ENCODE measurements around the gene SIK1. TPM values are rescaled to one million over a fixed set of nuclear protein-coding genes. Genes with fewer than 3 reads are reported as not detected.
A peak's percentile ranks its signal among the peaks of the same experiment; 100 is the strongest.

The SIK1 gene
- total and polyA plus RNA-seq, 2 experiments from 2014 or later: 0.44 to 0.48 TPM

- Histone ChIP-seq H3K36me3 (no peaks in the 10 kb centered on the region), H3K27me3 (no peaks in the 10 kb centered on the region), H3K9me3 (ENCODE audit: low read depth) (no peaks in the 10 kb centered on the region), H3K4me3 (no peak overlapping the region), H3K27ac (no peak overlapping the region), H3K4me1 (ENCODE audit: low read depth) (peaks cover 11% of the 10 kb centered on the region)
- no peak for DNase-seq (ENCODE audit: low read depth in 1 of 2, low spot score in 1 of 2)
- TF ChIP-seq, protein P1, sequence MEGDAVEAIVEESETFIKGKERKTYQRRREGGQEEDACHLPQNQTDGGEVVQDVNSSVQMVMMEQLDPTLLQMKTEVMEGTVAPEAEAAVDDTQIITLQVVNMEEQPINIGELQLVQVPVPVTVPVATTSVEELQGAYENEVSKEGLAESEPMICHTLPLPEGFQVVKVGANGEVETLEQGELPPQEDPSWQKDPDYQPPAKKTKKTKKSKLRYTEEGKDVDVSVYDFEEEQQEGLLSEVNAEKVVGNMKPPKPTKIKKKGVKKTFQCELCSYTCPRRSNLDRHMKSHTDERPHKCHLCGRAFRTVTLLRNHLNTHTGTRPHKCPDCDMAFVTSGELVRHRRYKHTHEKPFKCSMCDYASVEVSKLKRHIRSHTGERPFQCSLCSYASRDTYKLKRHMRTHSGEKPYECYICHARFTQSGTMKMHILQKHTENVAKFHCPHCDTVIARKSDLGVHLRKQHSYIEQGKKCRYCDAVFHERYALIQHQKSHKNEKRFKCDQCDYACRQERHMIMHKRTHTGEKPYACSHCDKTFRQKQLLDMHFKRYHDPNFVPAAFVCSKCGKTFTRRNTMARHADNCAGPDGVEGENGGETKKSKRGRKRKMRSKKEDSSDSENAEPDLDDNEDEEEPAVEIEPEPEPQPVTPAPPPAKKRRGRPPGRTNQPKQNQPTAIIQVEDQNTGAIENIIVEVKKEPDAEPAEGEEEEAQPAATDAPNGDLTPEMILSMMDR (IDR thresholded peaks at IDR 0.05; ENCODE audit: low read depth, low read length): no peak
These were observed 55.9 kb downstream of the SIK1 start for GRCh38 chr21:43370888-43371570.

GRCh38 chr21:43370091-43370658, 56.8 kb downstream of the SIK1 start:
- TF ChIP-seq, protein P1 (IDR thresholded peaks at IDR 0.05; ENCODE audit: low read depth, low read length): no peak
- no peaks in the 10 kb centered on the region for H3K27me3 ChIP-seq
- no peaks in the 10 kb centered on the region for H3K36me3 ChIP-seq
- H3K9me3 ChIP-seq (ENCODE audit: low read depth): no peaks in the 10 kb centered on the region
- no peak overlapping the region for H3K4me3 ChIP-seq
- H3K4me1 ChIP-seq (ENCODE audit: low read depth): peaks cover 14% of the 10 kb centered on the region
- DNase-seq (ENCODE audit: low read depth in 1 of 2, low spot score in 1 of 2): peak in 1 of 2 donors; percentile 7
- H3K27ac ChIP-seq: no peak overlapping the region

GRCh38 chr21:43369596-43370090, 57.3 kb downstream of the SIK1 start:
- H3K9me3 ChIP-seq (ENCODE audit: low read depth): no peaks in the 10 kb centered on the region
- H3K27ac ChIP-seq: no peak overlapping the region
- H3K4me3 ChIP-seq: no peak overlapping the region
- H3K36me3 ChIP-seq: no peaks in the 10 kb centered on the region
- peaks cover 18% of the 10 kb centered on the region for H3K4me1 ChIP-seq (ENCODE audit: low read depth)
- TF ChIP-seq, protein P1 (IDR thresholded peaks at IDR 0.05; ENCODE audit: low read depth, low read length): no peak
- H3K27me3 ChIP-seq: no peaks in the 10 kb centered on the region
- no peak for DNase-seq (ENCODE audit: low read depth in 1 of 2, low spot score in 1 of 2)

DNA sequence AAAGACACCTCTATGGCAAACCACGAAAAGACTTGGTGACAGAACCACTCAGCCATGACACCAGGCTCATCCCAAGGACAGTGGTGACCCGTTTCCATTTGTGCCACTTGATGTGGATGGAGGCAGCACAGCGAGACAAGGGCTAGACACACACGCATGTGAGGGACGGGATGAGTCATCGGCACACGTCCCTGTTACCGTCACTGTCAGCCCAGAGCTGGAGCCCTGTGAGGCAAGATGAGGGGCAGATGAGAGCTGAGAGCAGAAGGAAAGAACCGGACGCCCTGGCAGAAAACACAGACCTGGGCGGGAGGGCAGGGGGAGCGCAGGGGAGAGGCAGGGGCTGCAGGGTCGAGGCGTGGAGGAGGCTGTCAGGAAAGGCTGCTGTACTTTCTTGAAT, 57.8 kb downstream of the SIK1 start:
- DNase-seq (ENCODE audit: low read depth in 1 of 2, low spot score in 1 of 2): peak in 1 of 2 donors; percentile 35
- TF ChIP-seq, protein P1 (IDR thresholded peaks at IDR 0.05; ENCODE audit: low read depth, low read length): no peak
- H3K4me3 ChIP-seq: no peak overlapping the region
- peaks cover 18% of the 10 kb centered on the region for H3K4me1 ChIP-seq (ENCODE audit: low read depth)
- no peak overlapping the region for H3K27ac ChIP-seq
- H3K36me3 ChIP-seq: no peaks in the 10 kb centered on the region
- no peaks in the 10 kb centered on the region for H3K9me3 ChIP-seq (ENCODE audit: low read depth)
- H3K27me3 ChIP-seq: no peaks in the 10 kb centered on the region

DNA sequence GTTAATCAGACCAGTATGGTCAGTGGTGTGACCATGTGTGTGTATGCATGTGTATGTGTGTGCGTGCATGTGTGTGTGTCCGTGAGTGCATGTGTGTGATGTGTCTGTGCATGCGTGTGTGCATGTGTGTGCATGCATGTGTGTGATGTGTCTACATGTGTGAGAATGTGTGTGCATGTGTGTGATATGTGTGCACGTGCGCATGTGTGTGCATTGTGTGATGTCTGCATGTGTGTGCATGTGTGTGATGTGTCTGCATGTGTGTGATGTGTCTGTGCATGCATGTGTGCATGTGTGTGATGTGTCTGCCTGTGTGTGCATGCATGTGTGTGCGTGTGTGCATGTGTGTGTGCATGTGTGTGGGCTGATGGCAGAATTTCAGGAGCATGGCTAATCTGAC, 58.2 kb downstream of the SIK1 start:
- no peaks in the 10 kb centered on the region for H3K9me3 ChIP-seq (ENCODE audit: low read depth)
- peaks cover 18% of the 10 kb centered on the region for H3K4me1 ChIP-seq (ENCODE audit: low read depth)
- no peaks in the 10 kb centered on the region for H3K27me3 ChIP-seq
- H3K4me3 ChIP-seq: no peak overlapping the region
- no peak overlapping the region for H3K27ac ChIP-seq
- TF ChIP-seq, protein P1 (IDR thresholded peaks at IDR 0.05; ENCODE audit: low read depth, low read length): no peak
- H3K36me3 ChIP-seq: no peaks in the 10 kb centered on the region
- DNase-seq (ENCODE audit: low read depth in 1 of 2, low spot score in 1 of 2): no peak

Measured in cardiac muscle cell (in vitro differentiated cells and primary cell).